ENCODE measurements around the gene GIPC2. TPM values are rescaled to one million over a fixed set of nuclear protein-coding genes. Genes with fewer than 3 reads are reported as not detected.

The GIPC2 gene
- total and polyA plus RNA-seq, 10 of the 15 experiments (the other 5 are each of a cell fraction or from before 2014, with no cell fraction given), result 0.03 to 0.23 (median 0.06) TPM; not detected in 2

- H3K27me3 ChIP-seq (replicated peaks in 1 of 2; ENCODE audit: control insufficient read depth in 2 of 2, insufficient read depth in 2 of 2, low read length in 1 of 2), result no peaks in the 10 kb centered on the region
- intact Hi-C loops (cut with micrococcal nuclease; ENCODE audit: unreplicated experiment) (loop anchor here (5.0 to 10.0 kb wide), 2 partner anchors 324 to 643 kb away; partner anchors contain the start of gene ZZZ3), in situ Hi-C loops (cut with MboI) (no loop called here)
- no peak overlapping the region for H2AFZ ChIP-seq (ENCODE audit: control insufficient read depth, low read depth, low read length)
- SMC1A ChIA-PET (ENCODE audit: uncharacterized antibody, unreplicated experiment), result interaction anchor here (1.6 to 2.0 kb wide), 2 partner anchors 10 to 105 kb away, joined by 3 to 8 read pairs; no protein-coding TSS in a partner anchor
- no peaks in the 10 kb centered on the region; a peak in 1 of 4 replicates for H3K36me3 ChIP-seq (ENCODE audit: control insufficient read depth in 2 of 2, insufficient read depth in 2 of 2, low read length in 1 of 2)
- RAD21 ChIA-PET (ENCODE audit: unreplicated experiment), result interaction anchor here (1.2 to 3.7 kb wide), 3 partner anchors 31 to 251 kb away, joined by 3 to 14 read pairs (median 4); partner anchors contain the start of gene FUBP1
- FAIRE-seq, result no peak
- POLR2A ChIA-PET, result interaction anchor here (0.9 to 15.3 kb wide), 4 partner anchors 11 to 640 kb away, joined by 3 to 312 read pairs (median 4); partner anchors contain the start of genes FUBP1 and IFI44
- DNase-seq (ENCODE audit: low read depth, low spot score), result no peak
- H3K4me3 ChIP-seq, result no peak overlapping the region; the same call in 1 of the 2 replicates
- ATAC-seq, result no peak
- no peak overlapping the region for H3K4me2 ChIP-seq (ENCODE audit: control insufficient read depth, insufficient read depth)
- no peaks in the 10 kb centered on the region; the same call in 2 of the 3 replicates for H3K9me3 ChIP-seq (replicated peaks; ENCODE audit: control insufficient read depth, insufficient read depth, low read length)
- CTCF ChIA-PET, result interaction anchor here (1.1 to 1.7 kb wide), 2 partner anchors 14 to 31 kb away, joined by 3 to 10 read pairs; partner anchors contain the start of gene FUBP1
- no peak overlapping the region for H3K27ac ChIP-seq (ENCODE audit: control insufficient read depth, insufficient read depth)
- TF ChIP-seq RUNX3 (IDR thresholded peaks at IDR 0.05; ENCODE audit: low read length) (no peak), ZNF687 (IDR thresholded peaks at IDR 0.05) (no peak)
- H4K20me1 ChIP-seq (ENCODE audit: control insufficient read depth, insufficient read depth), result no peaks in the 10 kb centered on the region
- no TSS peak for BruUV-seq (replicated peaks)
- H3K79me2 ChIP-seq (ENCODE audit: control insufficient read depth, insufficient read depth, low read length), result peaks cover 53% of the 10 kb centered on the region
- WGBS (ENCODE audit: insufficient coverage, insufficient replicate concordance, low lambda C conversion rate, missing lambda C conversion rate), result 96% methylated on average over 3 of the region's 3 CpGs
- no peak overlapping the region for H3K9ac ChIP-seq (ENCODE audit: control insufficient read depth, insufficient read depth, low read length)
- H3K4me1 ChIP-seq (ENCODE audit: control insufficient read depth, insufficient read depth, low read length), result no peaks in the 10 kb centered on the region
These were observed 36.5 kb upstream of the GIPC2 start for GRCh38 chr1:78009276-78009675.

All from GM12878 (cell line).